Measurements from ENCODE around the gene MILR1. TPM values are rescaled to one million over a fixed set of nuclear protein-coding genes. Genes with fewer than 3 reads are reported as not detected.

Gene MILR1
- total RNA-seq, 1 experiment from 2014 or later = 52.6 TPM

GRCh38 chr17:64502021-64502420 lies 53.1 kb downstream of the MILR1 start:
- DNase-seq (ENCODE audit: low read depth) = no peak

DNA sequence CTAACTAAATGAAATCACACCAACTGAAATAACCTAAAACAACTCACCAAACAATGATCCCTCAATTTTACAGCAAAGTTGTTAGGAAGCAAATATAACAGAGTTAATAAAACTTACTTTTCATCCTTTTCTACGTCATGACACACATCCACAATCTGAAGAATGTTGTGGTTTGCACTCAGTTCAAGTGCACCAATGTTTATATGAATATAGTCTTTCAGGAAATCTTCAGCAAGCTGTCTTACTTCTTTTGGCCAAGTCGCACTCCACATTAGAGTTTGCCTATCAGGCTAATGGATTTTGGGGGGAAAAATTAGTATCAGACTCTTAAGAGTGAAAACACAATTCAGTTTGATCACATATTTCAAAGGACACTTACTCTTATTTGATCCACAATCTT lies 53.9 kb downstream of the MILR1 start:
- DNase-seq (ENCODE audit: low read depth) = no peak

DNA sequence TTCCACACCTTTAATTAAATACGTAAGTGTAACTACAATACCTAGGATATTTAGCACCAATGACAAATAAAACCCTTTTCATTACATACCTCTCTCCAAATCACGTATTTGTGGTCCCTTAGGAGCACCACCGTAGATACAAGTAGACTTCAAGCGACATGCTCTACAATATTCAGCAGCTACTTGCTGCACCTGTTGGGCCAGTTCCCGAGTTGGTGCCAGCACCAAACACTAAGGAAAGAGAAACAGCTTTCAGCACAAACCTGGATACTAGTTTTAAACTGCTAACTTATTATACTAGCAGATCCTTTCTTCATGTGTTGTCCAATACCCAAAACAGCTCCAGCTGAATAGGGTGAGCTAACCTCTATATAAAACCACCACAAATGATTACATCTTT lies 54.4 kb downstream of the MILR1 start:
- DNase-seq (ENCODE audit: low read depth) = no peak

DNA sequence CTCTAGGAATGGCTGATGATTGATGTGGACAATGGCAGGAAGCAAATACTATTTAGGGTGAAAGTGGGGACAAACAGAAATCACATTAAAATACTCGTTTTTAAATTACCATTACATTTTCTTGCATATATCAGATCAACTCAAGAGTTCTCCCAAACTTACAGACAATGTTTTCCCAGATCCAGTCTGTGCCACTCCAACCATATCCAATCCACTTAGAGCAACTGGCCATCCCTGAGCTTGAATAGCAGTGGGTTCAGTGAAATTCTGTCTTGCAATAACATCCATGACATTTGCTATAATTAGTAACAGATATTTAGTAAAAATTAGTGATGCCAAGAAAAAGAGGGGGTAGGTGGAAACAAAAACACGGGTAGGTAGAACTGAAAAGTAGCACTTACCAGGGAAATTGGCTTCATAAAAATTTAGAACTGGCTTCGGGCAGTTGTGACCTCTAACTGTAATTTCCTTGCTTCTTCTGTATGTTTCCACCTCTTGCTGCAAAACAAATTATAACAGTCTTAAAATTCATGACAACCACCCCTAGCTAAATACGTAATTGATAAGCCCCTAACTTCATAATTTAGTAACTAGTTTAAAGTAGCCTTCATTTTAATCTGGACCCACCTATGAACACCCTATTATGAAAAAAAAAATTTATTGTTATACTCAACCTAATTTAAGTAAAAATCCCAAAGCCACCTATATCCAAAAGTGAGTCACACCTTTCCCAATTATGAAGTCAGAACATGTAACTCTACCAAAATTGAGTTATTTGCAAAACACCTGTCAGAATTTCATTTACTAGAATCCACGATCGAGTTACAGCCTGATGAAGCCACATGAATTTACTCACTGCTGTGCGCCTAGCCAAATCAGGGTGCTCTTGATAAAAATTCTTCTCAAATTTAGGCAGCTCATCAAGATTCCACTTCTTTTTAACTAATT lies 55.2 kb downstream of the MILR1 start:
- peak; percentile 30 for DNase-seq (ENCODE audit: low read depth)

GRCh38 chr17:64504769-64505339 lies 55.9 kb downstream of the MILR1 start:
- DNase-seq (ENCODE audit: low read depth) = no peak

- peak; percentile 89 for DNase-seq (ENCODE audit: low read depth)
Observed at GRCh38 chr17:64505340-64506200, 56.7 kb downstream of the MILR1 start.

DNA sequence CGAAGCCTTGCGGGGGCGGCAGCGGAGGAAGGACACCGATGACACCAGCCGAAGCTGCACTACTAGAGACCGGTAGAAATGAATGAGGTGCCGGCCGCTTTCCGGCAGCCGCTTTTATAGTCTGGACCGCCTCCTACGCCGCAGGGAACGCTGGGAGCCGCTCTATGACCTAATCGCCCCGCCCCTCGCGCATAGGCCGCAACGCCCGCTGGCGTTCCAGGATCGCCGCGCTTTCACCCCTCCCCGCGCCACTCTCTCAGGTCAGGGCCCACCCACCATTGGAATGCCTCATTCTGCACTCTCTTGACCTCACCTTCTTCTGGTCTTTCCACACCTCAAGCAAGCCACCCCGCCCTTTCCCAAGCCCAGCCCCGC lies 57.3 kb downstream of the MILR1 start, which contains the start of gene DDX5:
Gene DDX5, minus strand, starts transcription at position 89 of the 375 bp plus-strand sequence. CDS start 170 bp downstream, outside the sequence.
- DNase-seq (ENCODE audit: low read depth) = peak; percentile 97

DNA sequence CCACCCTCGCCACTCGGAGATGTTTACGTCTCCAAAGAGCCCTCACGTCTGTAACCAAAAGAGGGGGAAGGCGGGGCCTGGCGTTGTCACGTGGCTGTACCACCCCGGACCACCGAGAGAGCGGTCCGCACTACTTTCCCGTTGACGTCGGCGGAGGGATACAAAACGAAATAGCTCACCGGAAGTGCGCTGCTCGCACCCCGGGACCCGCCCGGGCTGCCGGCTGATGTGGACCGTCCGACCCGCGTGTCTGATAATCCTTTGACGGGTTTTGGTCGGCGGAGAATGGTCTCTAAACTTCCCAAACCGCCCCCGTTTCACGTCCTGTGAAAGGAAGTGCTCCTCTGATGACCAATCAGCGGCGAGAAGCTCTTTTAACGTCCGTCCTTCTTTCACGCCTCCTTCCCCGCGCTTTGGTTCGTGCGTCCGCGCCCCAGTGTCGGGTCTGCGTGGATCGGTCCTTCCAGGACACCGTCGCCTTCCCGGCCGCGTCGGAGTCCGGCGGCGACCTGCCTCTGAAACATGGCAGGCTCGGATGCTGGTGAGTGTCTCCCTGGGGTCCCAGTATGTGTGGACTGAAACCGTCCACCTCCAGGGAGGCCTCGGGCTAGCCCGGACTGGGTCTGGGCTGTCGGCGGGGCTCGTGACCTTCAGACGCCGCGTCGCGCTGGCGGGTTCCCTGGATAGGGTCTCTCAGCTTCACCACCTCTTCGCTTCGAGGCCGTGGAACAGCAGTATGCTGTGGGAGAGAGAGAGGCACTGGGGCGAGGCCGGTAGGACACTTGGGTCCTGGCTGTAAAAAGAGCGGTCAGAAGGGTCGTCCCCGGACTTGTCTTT lies 57.9 kb downstream of the MILR1 start, which contains the start of gene CEP95:
Gene CEP95, plus strand, starts transcription at position 402 of the 837 bp plus-strand sequence. Its CDS starts 121 bp downstream, at position 523.
- peak; percentile 97 for DNase-seq (ENCODE audit: low read depth)

DNA sequence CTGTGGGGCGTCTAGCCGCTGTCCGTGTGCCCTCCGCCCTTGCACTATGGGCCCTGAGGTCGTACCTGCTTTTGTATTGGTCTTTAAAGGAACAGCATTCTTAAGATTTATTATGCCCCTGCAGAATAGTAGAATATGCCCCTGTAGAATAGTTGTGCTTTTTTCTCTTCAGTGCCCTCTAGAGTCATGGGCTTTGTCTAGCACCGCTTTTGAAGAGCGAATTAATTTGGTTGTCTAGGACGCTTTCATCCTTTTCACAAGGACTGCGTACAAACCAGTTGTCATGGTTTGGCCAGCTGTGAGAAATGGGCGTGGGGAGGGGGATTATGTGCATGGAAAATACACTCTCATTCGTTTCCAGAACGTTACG lies 58.5 kb downstream of the MILR1 start:
- DNase-seq (ENCODE audit: low read depth) = peak; percentile 87

- DNase-seq (ENCODE audit: low read depth) = no peak
Observed at GRCh38 chr17:64508683-64509082, 59.8 kb downstream of the MILR1 start.

DNA sequence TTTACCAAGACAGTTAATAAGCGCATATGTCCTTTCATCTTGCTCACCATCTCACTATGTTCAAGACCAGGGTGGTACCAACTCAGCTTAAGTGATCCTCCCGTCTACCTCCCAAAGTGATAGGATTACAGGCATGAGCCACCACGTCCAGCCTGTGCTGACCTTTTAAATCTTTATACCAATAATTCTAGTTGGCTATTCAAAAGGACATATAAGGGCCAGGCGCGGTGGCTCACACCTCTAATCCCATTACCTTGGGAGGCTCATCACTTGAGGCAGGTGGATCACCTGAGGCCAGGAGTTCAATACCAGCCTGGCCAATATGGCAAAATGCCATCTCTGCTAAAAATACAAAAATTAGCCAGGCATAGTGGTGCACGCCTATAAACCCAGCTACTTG lies 60.3 kb downstream of the MILR1 start:
- no peak for DNase-seq (ENCODE audit: low read depth)

- no peak for DNase-seq (ENCODE audit: low read depth)
Observed at GRCh38 chr17:64515419-64515818, 66.5 kb downstream of the MILR1 start.

GRCh38 chr17:64515829-64516228 lies 66.9 kb downstream of the MILR1 start:
- DNase-seq (ENCODE audit: low read depth) = no peak

Other genes with a start within 250 kb of the MILR1 start
- 28.4 and 35.1 TPM in 2 replicates for gene TEX2, start 185.9 kb upstream of the MILR1 start, total RNA-seq (2014; rRNA removed)
- 0.19 and 0.46 TPM in 2 replicates for gene PECAM1, start 58.3 kb upstream of the MILR1 start, total RNA-seq (2014; rRNA removed)
- 6.5 and 8.7 TPM in 2 replicates for gene POLG2, start 47.9 kb downstream of the MILR1 start, total RNA-seq (2014; rRNA removed)
- 371 and 663 TPM in 2 replicates for gene DDX5, start 57.2 kb downstream of the MILR1 start, total RNA-seq (2014; rRNA removed)
- 15.0 and 17.8 TPM in 2 replicates for gene CEP95, start 57.9 kb downstream of the MILR1 start, total RNA-seq (2014; rRNA removed)
- 70.0 and 79.4 TPM in 2 replicates for gene SMURF2, start 213.2 kb downstream of the MILR1 start, total RNA-seq (2014; rRNA removed)

All from LHCN-M2 (cell line).